UCSD-AML1 (cell line): ENCODE results near the gene ZNF28.
"Not testable (repeated sequence)": the region's sequence is repeated elsewhere in the genome, so short reads cannot be mapped to it uniquely, and the experiment has no call there.

Source experiments
- DNase-seq: peaks from one replicate; lab custom pipeline; 2025; ENCODE audit not compliant: unreplicated experiment; lab: John Stamatoyannopoulos, UW

ZNF28 gene

DNA sequence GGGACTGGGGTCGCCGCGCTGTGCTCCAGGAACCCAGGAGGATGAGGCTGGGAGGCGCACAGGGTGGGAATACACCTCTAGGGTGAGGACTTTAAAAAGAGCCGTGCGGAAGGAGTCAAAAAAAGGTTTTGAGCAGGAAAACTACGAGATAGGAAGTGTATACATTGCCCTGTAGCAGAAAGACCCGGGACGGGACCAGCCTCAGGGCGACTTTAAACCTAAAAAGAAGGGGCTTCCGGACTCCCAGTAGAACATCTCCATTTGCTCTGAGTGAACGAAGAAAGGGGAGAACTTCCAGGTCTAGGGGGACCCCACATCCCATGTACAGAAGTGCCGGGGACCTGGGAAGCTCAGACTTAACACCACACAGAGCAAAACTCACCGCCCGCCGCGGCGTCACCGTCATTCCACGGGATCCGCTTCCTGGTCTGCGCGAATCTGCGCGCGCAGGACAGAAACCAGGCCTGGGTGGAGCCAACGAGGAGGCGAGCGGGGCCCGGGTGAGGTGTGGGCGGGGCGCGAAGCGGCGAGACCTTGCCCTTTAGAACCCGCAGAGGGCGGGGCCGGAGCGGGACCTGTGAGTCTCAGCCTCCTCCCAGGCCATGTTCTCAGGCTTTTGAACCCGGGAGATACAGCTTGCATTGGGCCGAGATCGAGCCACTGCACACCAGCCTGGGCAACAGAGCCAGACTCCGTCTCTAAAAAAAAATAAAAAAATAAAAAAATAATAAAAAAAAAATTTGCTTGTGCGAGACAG, at the start of gene ZNF28:
ZNF28 (minus strand) TSS at position 430 of the 757 bp plus-strand sequence. CDS start 3,675 bp downstream, outside the sequence.
- DNase-seq, result peak; percentile 71

DNA sequence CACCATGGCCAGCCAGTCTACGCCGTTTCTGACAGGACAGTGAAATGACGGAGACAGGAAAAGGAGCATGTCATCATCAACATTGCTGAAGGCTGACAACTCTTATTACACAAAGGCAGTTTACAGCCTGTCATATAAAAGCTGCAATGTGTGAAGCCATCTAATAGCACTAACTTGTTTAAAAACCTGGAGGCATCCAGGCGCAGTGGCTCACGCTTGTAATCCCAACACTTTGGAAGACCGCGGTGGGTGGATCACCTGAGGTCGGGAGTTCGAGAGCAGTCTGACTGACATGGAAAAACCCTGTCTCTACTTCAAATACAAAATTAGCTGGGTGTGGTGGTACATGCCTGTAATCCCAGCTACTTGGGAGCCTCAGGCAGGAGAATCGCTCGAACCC, 46.6 kb upstream of the ZNF28 start:
- not testable (repeated sequence) for DNase-seq

DNA sequence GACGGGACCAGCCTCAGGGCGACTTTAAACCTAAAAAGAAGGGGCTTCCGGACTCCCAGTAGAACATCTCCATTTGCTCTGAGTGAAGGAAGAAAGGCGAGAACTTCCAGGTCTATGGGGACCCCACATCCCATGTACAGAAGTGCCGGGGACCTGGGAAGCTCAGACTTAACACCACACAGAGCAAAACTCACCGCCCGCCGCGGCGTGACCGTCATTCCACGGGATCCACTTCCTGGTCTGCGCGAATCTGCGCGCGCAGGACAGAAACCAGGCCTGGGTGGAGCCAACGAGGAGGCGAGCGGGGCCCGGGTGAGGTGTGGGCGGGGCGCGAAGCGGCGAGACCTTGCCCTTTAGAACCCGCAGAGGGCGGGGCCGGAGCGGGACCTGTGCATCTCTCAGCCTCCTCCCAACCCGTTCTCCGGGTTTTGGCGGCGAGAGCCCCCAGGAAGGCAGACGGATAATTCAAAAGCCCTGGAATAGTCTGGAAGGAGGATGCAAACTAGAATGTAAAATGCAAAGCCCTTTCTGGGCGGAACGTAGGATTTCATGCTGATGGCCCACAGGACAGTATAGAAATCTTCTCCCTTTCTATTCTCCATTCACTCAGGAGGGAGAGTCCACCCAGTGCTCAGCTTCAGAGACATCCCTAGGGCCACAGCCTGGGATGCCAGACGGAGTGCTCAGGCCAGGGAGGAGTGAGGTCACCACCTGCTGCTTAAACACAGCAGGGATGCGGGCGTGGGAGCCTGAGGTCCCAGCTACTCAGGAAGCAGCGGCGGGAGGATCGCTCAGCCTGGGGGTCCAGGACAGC, 36.2 kb upstream of the ZNF28 start, which contains the start of gene ZNF468:
ZNF468 (minus strand) TSS at position 242 of the 814 bp plus-strand sequence. CDS start 3,347 bp downstream, outside the sequence.
- DNase-seq, result peak; percentile 71

DNA sequence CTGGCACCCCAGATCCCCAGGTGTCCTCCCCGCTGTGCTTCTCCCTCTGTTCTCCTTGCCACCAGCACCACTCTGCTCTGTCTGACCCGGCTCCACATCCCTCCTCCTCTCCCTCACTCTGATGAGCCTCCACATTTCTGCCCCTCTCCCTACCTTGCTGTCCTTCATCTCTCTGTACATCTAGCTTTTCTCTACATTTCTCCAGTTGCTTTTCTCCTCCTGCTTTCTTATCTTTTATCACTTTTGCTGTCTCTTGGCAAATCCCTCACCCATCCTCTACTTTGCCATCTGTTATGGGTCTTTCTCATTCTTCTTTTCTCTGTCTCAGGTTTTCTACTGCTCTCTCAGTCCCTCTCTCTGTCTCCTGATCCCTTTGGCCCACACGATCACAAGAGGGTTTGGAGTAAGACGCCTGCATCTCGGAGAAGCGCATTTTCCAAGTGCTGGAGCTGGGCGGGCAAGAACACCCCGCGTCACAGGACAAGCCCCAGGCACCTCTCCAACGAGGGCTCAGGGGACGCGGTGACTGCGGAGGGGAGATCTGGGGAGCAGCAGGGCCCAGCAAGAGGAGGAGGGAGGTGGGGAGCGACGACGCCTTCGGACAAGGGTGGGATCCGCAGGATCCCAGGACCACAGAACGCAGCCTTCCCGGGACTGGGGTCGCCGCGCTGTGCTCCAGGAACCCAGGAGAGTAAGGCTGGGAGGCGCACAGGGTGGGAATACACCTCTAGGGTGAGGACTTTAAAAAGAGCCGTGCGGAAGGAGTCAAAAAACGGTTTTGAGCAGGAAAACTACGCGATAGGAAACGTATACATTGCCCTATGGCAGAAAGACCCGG, 35.3 kb upstream of the ZNF28 start:
- DNase-seq, result not testable (repeated sequence)

GRCh38 chr19:52847352-52847751, 25.9 kb upstream of the ZNF28 start:
- DNase-seq, result not testable (repeated sequence)

- not testable (repeated sequence) for DNase-seq
Measured at GRCh38 chr19:52840825-52841465, 19.5 kb upstream of the ZNF28 start.

GRCh38 chr19:52834289-52834688, 12.9 kb upstream of the ZNF28 start:
- DNase-seq, result not testable (repeated sequence)

DNA sequence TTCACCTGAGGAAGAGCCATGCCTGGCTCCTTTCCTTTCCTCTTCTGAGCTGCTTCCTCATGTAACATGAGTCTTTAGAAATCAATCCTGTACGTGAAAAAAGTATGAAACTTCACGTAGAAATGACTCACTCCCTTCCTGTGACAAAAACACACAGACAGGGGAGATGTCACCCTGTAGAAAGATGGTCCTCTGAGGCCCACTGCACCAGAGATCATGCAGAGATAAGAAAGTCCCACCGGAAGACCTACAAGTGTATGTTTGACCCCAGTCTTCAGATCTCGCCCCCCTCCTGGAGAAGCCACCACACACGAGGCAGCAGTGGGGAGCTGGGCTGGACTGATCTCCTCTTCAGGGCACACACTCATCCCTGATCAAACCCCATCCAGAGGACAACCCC, 12.1 kb upstream of the ZNF28 start:
- DNase-seq, result not testable (repeated sequence)

DNA sequence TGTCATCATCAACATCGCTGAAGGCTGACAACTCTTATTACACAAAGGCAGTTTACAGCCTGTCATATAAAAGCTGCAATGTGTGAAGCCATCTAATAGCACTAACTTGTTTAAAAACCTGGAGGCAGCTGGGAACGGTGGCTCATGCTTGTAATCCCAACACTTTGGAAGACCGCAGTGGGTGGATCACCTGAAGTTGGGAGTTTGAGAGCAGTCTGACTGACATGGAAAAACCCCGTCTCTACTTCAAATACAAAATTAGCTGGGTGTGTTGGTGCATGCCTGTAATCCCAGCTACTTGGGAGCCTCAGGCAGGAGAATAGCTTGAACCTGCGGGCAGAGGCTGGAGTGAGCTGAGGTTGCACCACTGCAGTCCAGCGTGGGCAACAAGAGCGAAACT, 8.4 kb upstream of the ZNF28 start:
- DNase-seq, result not testable (repeated sequence)

DNA sequence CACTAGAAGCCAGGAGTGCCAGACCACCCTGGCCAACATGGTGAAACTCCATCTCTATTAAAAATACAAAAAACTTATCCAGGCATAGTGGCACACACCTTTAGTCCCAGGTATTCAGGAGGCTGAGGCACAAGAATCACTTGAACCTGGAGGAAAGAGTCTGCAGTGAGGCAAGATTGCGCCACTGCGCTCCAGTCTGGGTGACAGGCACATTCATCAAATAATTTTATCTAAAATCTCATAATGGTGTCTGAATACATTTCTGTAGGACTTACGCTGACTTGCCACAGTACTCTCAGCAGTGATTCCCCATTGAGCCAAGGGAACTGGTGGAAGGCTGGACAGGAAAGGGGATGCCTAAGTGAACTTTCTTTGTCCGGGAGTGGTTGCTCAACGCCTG, 4.3 kb upstream of the ZNF28 start:
- no peak for DNase-seq

GRCh38 chr19:52823676-52824075, 2.2 kb upstream of the ZNF28 start:
- DNase-seq, result no peak

DNA sequence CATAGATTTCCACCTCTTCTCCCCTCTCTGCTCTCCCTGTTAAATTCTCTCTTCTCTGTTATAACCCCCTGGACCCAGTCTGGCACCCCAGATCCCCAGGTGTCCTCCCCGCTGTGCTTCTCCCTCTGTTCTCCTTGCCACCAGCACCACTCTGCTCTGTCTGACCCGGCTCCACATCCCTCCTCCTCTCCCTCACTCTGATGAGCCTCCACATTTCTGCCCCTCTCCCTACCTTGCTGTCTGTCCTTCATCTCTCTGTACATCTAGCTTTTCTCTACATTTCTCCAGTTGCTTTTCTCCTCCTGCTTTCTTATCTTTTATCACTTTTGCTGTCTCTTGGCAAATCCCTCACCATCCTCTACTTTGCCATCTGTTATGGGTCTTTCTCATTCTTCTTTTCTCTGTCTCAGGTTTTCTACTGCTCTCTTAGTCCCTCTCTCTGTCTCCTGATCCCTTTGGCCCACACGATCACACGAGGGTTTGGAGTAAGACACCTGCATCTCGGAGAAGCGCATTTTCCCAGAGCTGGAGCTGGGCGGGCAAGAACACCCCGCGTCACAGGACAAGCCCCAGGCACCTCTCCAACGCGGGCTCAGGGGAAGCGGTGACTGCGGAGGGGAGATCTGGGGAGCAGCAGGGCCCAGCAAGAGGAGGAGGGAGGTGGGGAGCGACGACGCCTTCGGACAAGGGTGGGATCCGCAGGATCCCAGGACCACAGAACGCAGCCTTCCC, 795 bp downstream of the ZNF28 start:
- DNase-seq, result peak; percentile 22

DNA sequence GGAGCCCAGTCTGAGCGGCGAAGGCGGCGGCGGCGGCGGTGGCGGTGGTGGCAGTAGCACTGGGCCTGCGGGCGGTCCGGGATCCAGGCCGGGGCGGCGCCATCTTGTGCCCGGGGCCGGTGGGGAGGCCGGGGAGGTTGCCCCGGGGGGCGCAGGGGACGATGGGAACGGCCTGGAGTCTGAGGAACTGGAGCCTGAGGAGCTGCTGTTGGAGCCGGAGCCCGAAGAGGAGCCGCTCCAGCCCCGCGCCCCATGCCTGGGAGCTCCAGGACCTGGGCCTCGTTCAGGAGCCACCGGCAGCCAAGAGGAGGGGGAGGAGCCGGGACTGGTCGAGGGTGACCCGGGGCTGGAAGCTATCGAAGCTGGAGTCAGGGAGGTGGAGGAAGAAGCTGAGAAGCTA, 11.6 kb downstream of the ZNF28 start:
- no peak for DNase-seq

DNA sequence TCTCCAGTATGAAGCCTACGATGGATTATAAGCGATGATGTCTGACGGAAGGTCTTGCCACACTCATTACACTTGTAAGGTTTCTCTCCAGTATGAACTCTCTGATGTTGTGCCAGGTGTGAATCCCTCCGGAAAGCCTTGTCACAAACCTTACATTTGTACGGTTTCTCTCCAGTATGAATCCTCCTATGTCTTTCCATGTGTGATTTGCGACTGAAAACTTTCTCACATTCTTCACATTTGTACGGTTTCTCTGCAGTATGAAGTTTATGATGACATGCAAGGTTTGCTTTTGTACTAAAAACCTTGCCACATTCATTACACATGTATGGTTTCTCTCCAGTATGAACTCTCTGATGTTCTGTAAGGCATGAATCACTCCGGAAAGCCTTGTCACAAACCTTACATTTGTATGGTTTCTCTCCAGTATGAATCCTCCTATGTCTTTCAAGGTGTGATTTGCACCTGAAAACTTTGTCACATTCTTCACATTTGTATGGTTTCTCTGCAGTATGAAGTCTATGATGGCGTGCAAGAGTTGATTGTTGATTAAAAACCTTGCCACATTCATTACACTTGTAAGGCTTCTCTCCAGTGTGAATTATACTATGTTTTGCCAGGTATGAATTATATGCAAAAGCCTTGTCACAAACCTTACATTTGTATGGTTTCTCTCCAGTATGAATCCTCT, 21.3 kb downstream of the ZNF28 start:
- not testable (repeated sequence) for DNase-seq

DNA sequence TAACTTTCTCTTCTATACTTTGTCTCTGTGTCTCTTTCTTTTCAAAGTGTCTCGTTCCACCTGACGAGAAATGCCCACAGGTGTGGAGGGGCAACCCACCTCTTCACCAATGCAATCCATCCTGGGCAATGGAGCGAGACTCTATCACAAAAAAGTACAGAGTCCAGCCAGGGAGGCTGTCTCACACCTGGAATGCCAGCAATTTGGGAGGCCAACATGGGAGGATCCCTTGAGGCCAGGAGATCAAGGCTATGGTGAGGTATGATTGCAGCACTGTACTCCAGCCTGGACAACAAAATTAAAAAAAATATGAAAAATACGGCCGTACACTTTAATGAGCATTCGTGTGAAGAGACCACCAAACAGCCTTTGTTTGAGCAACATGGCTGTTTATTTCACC, 32.0 kb downstream of the ZNF28 start:
- no peak for DNase-seq

- DNase-seq, result peak; percentile 75
Measured at GRCh38 chr19:52786464-52787354, 34.7 kb downstream of the ZNF28 start, which contains the start of gene ZNF600. Gene ZNF600 (minus strand): TSS chr19:52786791. CDS start chr19:52778888, 7,903 bp downstream.

- DNase-seq, result no peak
Measured at GRCh38 chr19:52786078-52786463, 35.4 kb downstream of the ZNF28 start.

DNA sequence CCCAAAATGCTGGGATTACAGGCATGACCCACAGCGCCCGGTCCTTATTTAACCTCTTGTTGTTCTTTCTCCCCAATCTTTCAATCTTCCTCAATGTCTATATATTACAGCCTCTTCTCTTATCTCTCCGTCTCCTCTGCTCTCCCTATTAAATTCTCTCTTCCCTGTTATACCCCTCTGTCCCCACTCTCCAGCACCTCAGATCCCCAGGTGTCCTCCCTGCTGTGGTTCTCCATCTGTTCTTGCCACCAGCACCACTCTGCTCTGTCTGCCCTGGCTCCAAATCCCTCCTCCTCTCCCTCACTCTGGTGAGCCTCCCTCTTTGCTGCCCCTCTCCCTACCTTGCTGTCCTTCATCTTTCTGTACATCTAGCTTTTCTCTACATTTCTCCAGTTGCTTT, 35.9 kb downstream of the ZNF28 start:
- no peak for DNase-seq
